HepG2 (cell line): ENCODE results near the gene PGS1.

Experiments used
- E2F1 ChIP-seq: sonication (generic); formaldehyde crosslinking; IDR thresholded peaks from 2 replicates; pipeline ENCODE4 v1.5.0; 2020; ENCODE audit warnings: missing genetic modification reagents
- ETV6 ChIP-seq: sonication (generic); formaldehyde crosslinking; conservative IDR thresholded peaks from 2 replicates; pipeline ENCODE4 v1.4.0; 2020; ENCODE audit warnings: missing genetic modification reagents
- EZH2 ChIP-seq: conservative IDR thresholded peaks from 2 replicates; pipeline ENCODE4 v1.6.1; 2012; ENCODE audit warnings: mild to moderate bottlenecking, low read depth, low read length, moderate library complexity
- MAX ChIP-seq: IDR thresholded peaks from 2 replicates; pipeline ENCODE4 v1.6.1; 2012; ENCODE audit warnings: inconsistent platforms
- NFIC ChIP-seq: IDR thresholded peaks from 2 replicates; pipeline ENCODE4 v1.6.1; 2012; ENCODE audit warnings: mild to moderate bottlenecking, low read length, inconsistent platforms
- NR2C2 ChIP-seq: sonication (generic); formaldehyde crosslinking; IDR thresholded peaks from 2 replicates; pipeline ENCODE4 v1.4.0; 2020; ENCODE audit warnings: missing genetic modification reagents, mild to moderate bottlenecking, moderate library complexity, borderline replicate concordance
- SMAD1 ChIP-seq: sonication (generic); formaldehyde crosslinking; IDR thresholded peaks from 2 replicates; pipeline ENCODE4 v1.4.0; 2020; ENCODE audit warnings: missing genetic modification reagents, low read depth, mild to moderate bottlenecking, borderline replicate concordance
- SMARCC2 ChIP-seq: fragments of 450-650 bp; IDR thresholded peaks from 2 replicates; pipeline ENCODE4 v1.6.1; 2017; ENCODE audit warnings: antibody characterized with exemption, mild to moderate bottlenecking
- USF2 ChIP-seq, 2 experiments: sonication (generic) in 1 of 2; formaldehyde crosslinking in 1 of 2; IDR thresholded peaks; 2 replicates each; pipeline versions ENCODE4 v1.5.1 to v1.6.1; 2011 to 2020; ENCODE audit warnings: borderline replicate concordance in 1 of 2, low read depth in 1 of 2, low read length in 1 of 2, mild to moderate bottlenecking in 1 of 2, missing genetic modification reagents in 1 of 2, moderate library complexity in 1 of 2
- ZSCAN29 ChIP-seq: sonication (generic); formaldehyde crosslinking; conservative IDR thresholded peaks from 2 replicates; pipeline ENCODE4 v1.4.0; 2020; ENCODE audit warnings: mild to moderate bottlenecking, missing genetic modification reagents
- TF ChIP-seq, protein P1 (sequence below): sonication (generic); formaldehyde crosslinking; IDR thresholded peaks from 2 replicates; pipeline ENCODE4 v1.5.0; 2020; ENCODE audit warnings: mild to moderate bottlenecking, missing genetic modification reagents, moderate library complexity

GRCh38 chr17:78408476-78409050 lies 30.1 kb downstream of the PGS1 start:
- no peak for TF ChIP-seq MAX
- TF ChIP-seq NFIC: no peak
- TF ChIP-seq ETV6: no peak
- no peak for TF ChIP-seq USF2 (IDR thresholded peaks at IDR 0.05; ENCODE audit: low read depth, low read length)
- no peak for TF ChIP-seq USF2 (CRISPR knock-in tag; IDR thresholded peaks at IDR 0.05; ENCODE audit: borderline replicate concordance)
- no peak for TF ChIP-seq EZH2
- TF ChIP-seq ZSCAN29 (CRISPR knock-in tag): no peak
- no peak for TF ChIP-seq NR2C2 (CRISPR knock-in tag)
- no peak for TF ChIP-seq E2F1 (CRISPR knock-in tag)
- TF ChIP-seq, protein P1, sequence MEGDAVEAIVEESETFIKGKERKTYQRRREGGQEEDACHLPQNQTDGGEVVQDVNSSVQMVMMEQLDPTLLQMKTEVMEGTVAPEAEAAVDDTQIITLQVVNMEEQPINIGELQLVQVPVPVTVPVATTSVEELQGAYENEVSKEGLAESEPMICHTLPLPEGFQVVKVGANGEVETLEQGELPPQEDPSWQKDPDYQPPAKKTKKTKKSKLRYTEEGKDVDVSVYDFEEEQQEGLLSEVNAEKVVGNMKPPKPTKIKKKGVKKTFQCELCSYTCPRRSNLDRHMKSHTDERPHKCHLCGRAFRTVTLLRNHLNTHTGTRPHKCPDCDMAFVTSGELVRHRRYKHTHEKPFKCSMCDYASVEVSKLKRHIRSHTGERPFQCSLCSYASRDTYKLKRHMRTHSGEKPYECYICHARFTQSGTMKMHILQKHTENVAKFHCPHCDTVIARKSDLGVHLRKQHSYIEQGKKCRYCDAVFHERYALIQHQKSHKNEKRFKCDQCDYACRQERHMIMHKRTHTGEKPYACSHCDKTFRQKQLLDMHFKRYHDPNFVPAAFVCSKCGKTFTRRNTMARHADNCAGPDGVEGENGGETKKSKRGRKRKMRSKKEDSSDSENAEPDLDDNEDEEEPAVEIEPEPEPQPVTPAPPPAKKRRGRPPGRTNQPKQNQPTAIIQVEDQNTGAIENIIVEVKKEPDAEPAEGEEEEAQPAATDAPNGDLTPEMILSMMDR: no peak
- no peak for TF ChIP-seq SMAD1 (CRISPR knock-in tag)
- TF ChIP-seq SMARCC2: no peak
